Upper lobe of left lung (tissue), 4 donors: Measurements from ENCODE around the gene EYS.

Experiments
- EP300 ChIP-seq, 4 donors: sonication (generic); formaldehyde crosslinking; IDR thresholded peaks; one replicate each; pipeline ENCODE4 v1.5.1; 2017; ENCODE audit warnings: antibody characterized with exemption in 4 of 4, control low read depth in 2 of 4
- TF ChIP-seq, protein P1 (sequence below), 6 experiments: fragments of 450-650 bp in 4 of 6; fragments of 200-600 bp in 2 of 6; sonication (generic) in 2 of 6; IDR thresholded peaks; one replicate each; pipeline ENCODE4 v1.5.1; 2016 to 2019; ENCODE audit warnings: antibody characterized with exemption in 6 of 6

DNA sequence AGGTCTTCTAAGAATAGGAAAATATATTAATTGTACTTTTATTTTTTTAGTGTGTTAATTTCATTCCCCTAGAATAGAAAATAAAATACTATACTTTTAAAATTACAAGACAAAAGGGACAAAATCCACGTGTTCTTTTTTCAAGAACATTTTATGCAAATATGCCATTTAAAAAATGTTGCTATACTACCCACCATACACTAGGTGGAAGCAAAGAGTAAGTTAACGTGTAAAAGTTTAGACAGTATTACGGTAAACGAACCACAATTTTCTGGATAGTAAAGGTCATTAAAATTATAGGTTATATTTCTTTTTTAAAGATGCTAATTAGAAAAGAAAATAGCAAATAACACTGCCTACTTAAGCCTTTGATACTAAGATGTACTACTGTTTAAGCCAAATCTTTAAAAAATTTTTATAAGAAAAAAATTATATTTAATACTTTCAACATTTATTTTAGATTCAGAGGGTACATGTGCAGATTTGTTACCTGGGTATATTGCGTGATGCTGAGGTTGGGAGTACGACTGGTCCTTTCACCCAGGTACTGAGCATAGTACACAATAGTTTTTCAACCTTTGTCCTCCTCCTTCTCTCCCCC lies 1783.8 kb downstream of the EYS start:
- no peak for TF ChIP-seq EP300 (IDR thresholded peaks at IDR 0.05)
- TF ChIP-seq, protein P1, sequence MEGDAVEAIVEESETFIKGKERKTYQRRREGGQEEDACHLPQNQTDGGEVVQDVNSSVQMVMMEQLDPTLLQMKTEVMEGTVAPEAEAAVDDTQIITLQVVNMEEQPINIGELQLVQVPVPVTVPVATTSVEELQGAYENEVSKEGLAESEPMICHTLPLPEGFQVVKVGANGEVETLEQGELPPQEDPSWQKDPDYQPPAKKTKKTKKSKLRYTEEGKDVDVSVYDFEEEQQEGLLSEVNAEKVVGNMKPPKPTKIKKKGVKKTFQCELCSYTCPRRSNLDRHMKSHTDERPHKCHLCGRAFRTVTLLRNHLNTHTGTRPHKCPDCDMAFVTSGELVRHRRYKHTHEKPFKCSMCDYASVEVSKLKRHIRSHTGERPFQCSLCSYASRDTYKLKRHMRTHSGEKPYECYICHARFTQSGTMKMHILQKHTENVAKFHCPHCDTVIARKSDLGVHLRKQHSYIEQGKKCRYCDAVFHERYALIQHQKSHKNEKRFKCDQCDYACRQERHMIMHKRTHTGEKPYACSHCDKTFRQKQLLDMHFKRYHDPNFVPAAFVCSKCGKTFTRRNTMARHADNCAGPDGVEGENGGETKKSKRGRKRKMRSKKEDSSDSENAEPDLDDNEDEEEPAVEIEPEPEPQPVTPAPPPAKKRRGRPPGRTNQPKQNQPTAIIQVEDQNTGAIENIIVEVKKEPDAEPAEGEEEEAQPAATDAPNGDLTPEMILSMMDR (IDR thresholded peaks at IDR 0.05), result peak in 4 of 6 experiments; percentile 44 to 60 (median 50)
